DND-41 (cell line): ENCODE data around the gene RBMS2.

ENCODE experiments used
- ATAC-seq: fragments of 200-7000 bp; cut with Tn5 transposase; 3 replicates; pipeline ENCODE4 v1.9.1; 2021; ENCODE audit warnings: low read depth; ENCODE audit not compliant: insufficient read depth
- DNase-seq: peaks from one replicate; pipeline ENCODE4 v3.0.0-alpha.2; 2020
- H2AFZ ChIP-seq: 2 replicates; pipeline ENCODE4 v1.6.0; 2012; ENCODE audit warnings: low read depth, low read length
- H3K27ac ChIP-seq: 2 replicates; pipeline ENCODE4 v1.5.1; 2012; ENCODE audit warnings: low read length, inconsistent platforms
- H3K27me3 ChIP-seq: fragments of 200-600 bp; sonication (generic); 2 replicates; pipeline ENCODE4 v1.6.0; 2012; ENCODE audit warnings: low read length, mild to moderate bottlenecking, inconsistent platforms; ENCODE audit not compliant: insufficient read depth, poor library complexity
- H3K36me3 ChIP-seq: 2 replicates; pipeline ENCODE4 v1.5.1; 2012; ENCODE audit warnings: low read length, inconsistent platforms; ENCODE audit not compliant: insufficient read depth
- H3K4me1 ChIP-seq: 2 replicates; pipeline ENCODE4 v1.5.1; 2012; ENCODE audit warnings: mild to moderate bottlenecking, low read length; ENCODE audit not compliant: insufficient read depth
- H3K4me2 ChIP-seq: 2 replicates; pipeline ENCODE4 v1.6.0; 2012; ENCODE audit warnings: mild to moderate bottlenecking, moderate library complexity, low read length, inconsistent platforms; ENCODE audit not compliant: insufficient read depth
- H3K4me3 ChIP-seq, 2 experiments: fragments of 200-600 bp in 1 of 2; shearing (Covaris generic) in 1 of 2; 2 replicates each; pipeline ENCODE4 v1.5.1; 2012 to 2016; ENCODE audit warnings: inconsistent platforms in 2 of 2, low read length in 2 of 2, mild to moderate bottlenecking in 2 of 2, low read depth in 1 of 2, moderate library complexity in 1 of 2
- H3K79me2 ChIP-seq: 2 replicates; pipeline ENCODE4 v1.6.0; 2012; ENCODE audit warnings: low read length, inconsistent platforms; ENCODE audit not compliant: insufficient read depth
- H3K9ac ChIP-seq: 2 replicates; pipeline ENCODE4 v1.6.0; 2012; ENCODE audit warnings: low read depth, mild to moderate bottlenecking, inconsistent platforms, low read length, moderate library complexity
- H3K9me3 ChIP-seq: 2 replicates; pipeline ENCODE4 v1.5.1; 2012; ENCODE audit warnings: low read length, moderate library complexity, mild to moderate bottlenecking, inconsistent platforms; ENCODE audit not compliant: insufficient read depth, severe bottlenecking
- H4K20me1 ChIP-seq: 2 replicates; pipeline ENCODE4 v1.6.0; 2012; ENCODE audit warnings: low read length; ENCODE audit not compliant: insufficient read depth
- EZH2 ChIP-seq: IDR thresholded peaks from 3 replicates; pipeline ENCODE4 v1.6.1; 2012; ENCODE audit warnings: borderline replicate concordance, low read depth, mild to moderate bottlenecking, moderate library complexity, low read length, inconsistent platforms; ENCODE audit not compliant: severe bottlenecking
- TF ChIP-seq, protein P1 (sequence below): IDR thresholded peaks from 2 replicates; pipeline ENCODE4 v1.5.1; 2012; ENCODE audit warnings: borderline replicate concordance, low read length, moderate library complexity, mild to moderate bottlenecking; ENCODE audit not compliant: poor library complexity, severe bottlenecking; ENCODE audit errors: extremely low read depth

RBMS2 gene

GRCh38 chr12:56636675-56637540 is 115.3 kb downstream of the RBMS2 start:
- Histone ChIP-seq H3K9ac (peak overlapping the region; percentile 61), H3K27ac (peak overlapping the region; percentile 68), H3K9me3 (no peaks in the 10 kb centered on the region), H3K4me3 (peak overlapping the region in 1 of 2 experiments; percentile 83; a peak in 3 of 4 replicates), H3K79me2 (peaks cover 41% of the 10 kb centered on the region), H2AFZ (peak overlapping the region; percentile 60), H4K20me1 (peaks cover 6% of the 10 kb centered on the region; the same call in 1 of the 2 replicates), H3K4me1 (peaks cover 52% of the 10 kb centered on the region), H3K4me2 (peak overlapping the region; percentile 72), H3K27me3 (no peaks in the 10 kb centered on the region), H3K36me3 (peaks cover 41% of the 10 kb centered on the region)
- TF ChIP-seq, protein P1, sequence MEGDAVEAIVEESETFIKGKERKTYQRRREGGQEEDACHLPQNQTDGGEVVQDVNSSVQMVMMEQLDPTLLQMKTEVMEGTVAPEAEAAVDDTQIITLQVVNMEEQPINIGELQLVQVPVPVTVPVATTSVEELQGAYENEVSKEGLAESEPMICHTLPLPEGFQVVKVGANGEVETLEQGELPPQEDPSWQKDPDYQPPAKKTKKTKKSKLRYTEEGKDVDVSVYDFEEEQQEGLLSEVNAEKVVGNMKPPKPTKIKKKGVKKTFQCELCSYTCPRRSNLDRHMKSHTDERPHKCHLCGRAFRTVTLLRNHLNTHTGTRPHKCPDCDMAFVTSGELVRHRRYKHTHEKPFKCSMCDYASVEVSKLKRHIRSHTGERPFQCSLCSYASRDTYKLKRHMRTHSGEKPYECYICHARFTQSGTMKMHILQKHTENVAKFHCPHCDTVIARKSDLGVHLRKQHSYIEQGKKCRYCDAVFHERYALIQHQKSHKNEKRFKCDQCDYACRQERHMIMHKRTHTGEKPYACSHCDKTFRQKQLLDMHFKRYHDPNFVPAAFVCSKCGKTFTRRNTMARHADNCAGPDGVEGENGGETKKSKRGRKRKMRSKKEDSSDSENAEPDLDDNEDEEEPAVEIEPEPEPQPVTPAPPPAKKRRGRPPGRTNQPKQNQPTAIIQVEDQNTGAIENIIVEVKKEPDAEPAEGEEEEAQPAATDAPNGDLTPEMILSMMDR: peak; percentile 90
- TF ChIP-seq EZH2: no peak
- ATAC-seq: peak; percentile 76
- DNase-seq: peak; percentile 98

DNA sequence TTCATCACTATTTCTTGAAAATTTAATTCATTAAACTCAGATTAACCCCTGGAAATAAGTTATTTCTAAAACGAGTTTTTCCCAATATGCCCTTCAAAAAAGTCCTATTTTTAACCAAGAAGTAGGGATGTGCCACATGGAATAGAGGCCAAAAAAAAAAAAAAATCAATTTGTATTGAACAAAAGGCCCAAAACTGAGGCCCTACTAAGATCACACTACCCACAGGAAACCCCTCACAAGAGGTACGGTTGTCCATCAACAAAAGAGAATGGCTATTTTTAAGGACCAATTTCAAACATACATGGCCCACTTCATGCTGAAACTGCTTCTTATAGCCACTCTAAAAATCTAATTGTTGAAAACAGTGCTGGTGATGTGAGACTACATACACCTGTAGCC is 116.0 kb downstream of the RBMS2 start:
- Histone ChIP-seq H3K4me1 (peaks cover 55% of the 10 kb centered on the region), H2AFZ (no peak overlapping the region), H3K4me3 (no peak overlapping the region), H3K4me2 (no peak overlapping the region), H4K20me1 (peaks cover 13% of the 10 kb centered on the region), H3K36me3 (peaks cover 49% of the 10 kb centered on the region), H3K9me3 (no peaks in the 10 kb centered on the region), H3K27me3 (no peaks in the 10 kb centered on the region), H3K79me2 (peaks cover 44% of the 10 kb centered on the region), H3K27ac (no peak overlapping the region; the same call in none of the 2 replicates), H3K9ac (no peak overlapping the region)
- ATAC-seq: no peak
- TF ChIP-seq, protein P1: no peak
- no peak for TF ChIP-seq EZH2
- no peak for DNase-seq

DNA sequence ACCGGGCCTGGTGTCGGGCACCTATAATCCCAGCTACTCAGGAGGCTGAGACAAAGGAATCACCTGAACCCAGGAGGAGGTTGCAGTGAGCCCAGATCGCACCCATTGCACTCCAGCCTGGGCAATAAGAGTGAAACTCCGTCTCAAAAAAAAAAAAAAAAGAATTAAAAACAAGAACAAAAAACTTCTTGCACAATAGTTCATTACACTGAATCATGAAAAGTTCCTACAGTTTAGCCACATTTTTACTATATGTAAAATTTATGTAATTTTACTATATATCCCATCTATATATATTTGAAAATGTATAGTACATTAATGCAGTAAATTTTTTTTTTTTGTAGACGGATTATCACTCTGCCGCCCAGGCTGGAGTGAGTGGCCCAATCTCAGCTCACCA is 119.6 kb downstream of the RBMS2 start:
- no peak overlapping the region for H3K4me3 ChIP-seq
- no peaks in the 10 kb centered on the region for H3K9me3 ChIP-seq
- no peak for ATAC-seq
- peaks cover 37% of the 10 kb centered on the region for H4K20me1 ChIP-seq
- H3K36me3 ChIP-seq: peaks cover 80% of the 10 kb centered on the region
- TF ChIP-seq, protein P1: no peak
- TF ChIP-seq EZH2: no peak
- H3K27me3 ChIP-seq: no peaks in the 10 kb centered on the region
- peaks cover 41% of the 10 kb centered on the region for H3K4me1 ChIP-seq
- no peak overlapping the region for H2AFZ ChIP-seq
- no peak overlapping the region for H3K27ac ChIP-seq
- no peak overlapping the region for H3K9ac ChIP-seq
- peaks cover 47% of the 10 kb centered on the region for H3K79me2 ChIP-seq
- no peak overlapping the region for H3K4me2 ChIP-seq
- DNase-seq: no peak
